BLaER1 treated with 17β-estradiol and CSF1 and Interleukin-3, amounts not matched to agents 10 nM and 100 nM (cell line): ENCODE data around the gene SMKR1.

Experiments
- H3K27ac ChIP-seq, 11 experiments: shearing (Covaris generic); formaldehyde crosslinking; 2 replicates each; pipeline ENCODE4 v1.8.1; 2022
- H3K27me3 ChIP-seq, 11 experiments: shearing (Covaris generic); formaldehyde crosslinking; 2 replicates each; pipeline ENCODE4 v1.8.1; 2022
- H3K36me3 ChIP-seq, 11 experiments: shearing (Covaris generic); formaldehyde crosslinking; 2 replicates each; pipeline ENCODE4 v1.8.1; 2022
- H3K4me1 ChIP-seq, 10 experiments: shearing (Covaris generic); formaldehyde crosslinking; 2 replicates each; pipeline ENCODE4 v1.8.1; 2022
- H3K4me2 ChIP-seq, 11 experiments: shearing (Covaris generic); formaldehyde crosslinking; 2 replicates each; pipeline ENCODE4 v1.8.1; 2022
- H3K4me3 ChIP-seq, 10 experiments: shearing (Covaris generic); formaldehyde crosslinking; 2 replicates each; pipeline ENCODE4 v1.8.1; 2022
- H3K9ac ChIP-seq, 11 experiments: shearing (Covaris generic); formaldehyde crosslinking; 2 replicates each; pipeline ENCODE4 v1.8.1; 2022
- H3K9me3 ChIP-seq, 11 experiments: shearing (Covaris generic); formaldehyde crosslinking; replicated peaks in 1 of 11; 2 replicates each; pipeline ENCODE4 v1.8.1; 2022
- H4K20me1 ChIP-seq, 11 experiments: shearing (Covaris generic); formaldehyde crosslinking; 2 replicates each; pipeline ENCODE4 v1.8.1; 2022
- Cebpa-rat ChIP-seq, 11 experiments: shearing (Covaris generic); IDR thresholded peaks; 2 replicates each; pipeline ENCODE4 v1.8.1; 2022

The SMKR1 gene

DNA sequence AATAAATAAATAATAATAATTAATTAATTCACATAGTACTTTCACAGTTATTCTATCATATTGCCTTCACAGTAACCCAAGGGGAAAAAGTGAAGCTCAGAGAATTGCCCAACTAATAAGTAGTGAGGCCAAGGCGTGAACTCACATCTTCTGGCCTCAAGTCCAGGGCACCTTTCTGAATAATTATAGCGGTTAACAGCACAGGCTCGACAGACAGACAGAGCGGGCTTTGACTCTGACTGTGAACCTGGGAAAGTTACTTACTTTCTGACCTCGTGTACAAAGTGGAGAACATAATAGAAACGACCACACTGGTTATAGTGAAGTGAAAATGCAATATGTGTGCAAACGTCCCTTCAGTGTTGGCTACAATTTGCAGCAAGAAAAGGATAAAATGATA lies 5.7 kb upstream of the SMKR1 start:
- no peaks in the 10 kb centered on the region for H3K36me3 ChIP-seq
- H3K27me3 ChIP-seq = no peaks in the 10 kb centered on the region
- peak overlapping the region in 1 of 11 experiments; percentile 43; a peak in 1 of 22 replicates for H3K27ac ChIP-seq
- no peaks in the 10 kb centered on the region for H4K20me1 ChIP-seq
- H3K4me2 ChIP-seq = peak overlapping the region in 2 of 11 experiments; percentile 57 to 73; a peak in 2 of 22 replicates
- no peak overlapping the region for H3K9ac ChIP-seq
- peaks cover 3 to 33% (median 17%) of the 10 kb centered on the region in 10 experiments for H3K4me1 ChIP-seq
- no peaks in the 10 kb centered on the region for H3K9me3 ChIP-seq
- no peak for TF ChIP-seq Cebpa-rat (IDR thresholded peaks at IDR 0.05)
- H3K4me3 ChIP-seq = no peak overlapping the region

GRCh38 chr7:129497156-129497555 lies 5.2 kb upstream of the SMKR1 start:
- Histone ChIP-seq H3K9ac (no peak overlapping the region), H3K4me1 (peaks cover 6 to 33% (median 20%) of the 10 kb centered on the region in 10 experiments)
- no peak for TF ChIP-seq Cebpa-rat (IDR thresholded peaks at IDR 0.05)

GRCh38 chr7:129498021-129498420 lies 4.3 kb upstream of the SMKR1 start:
- TF ChIP-seq Cebpa-rat (IDR thresholded peaks at IDR 0.05) = no peak
- no peaks in the 10 kb centered on the region for H3K9me3 ChIP-seq
- peaks cover 0 to 8% (median 0%) of the 10 kb centered on the region in 11 experiments; a peak in 8 of 22 replicates for H3K27me3 ChIP-seq
- peaks cover 12 to 34% (median 25%) of the 10 kb centered on the region in 10 experiments for H3K4me1 ChIP-seq
- no peaks in the 10 kb centered on the region for H3K36me3 ChIP-seq
- H3K4me3 ChIP-seq = no peak overlapping the region
- H3K27ac ChIP-seq = no peak overlapping the region
- H4K20me1 ChIP-seq = no peaks in the 10 kb centered on the region
- no peak overlapping the region for H3K9ac ChIP-seq
- no peak overlapping the region for H3K4me2 ChIP-seq

More at GRCh38 chr7:129497156-129497555, 5.2 kb upstream of the SMKR1 start:
- Histone ChIP-seq H3K4me2 (no peak overlapping the region), H3K9me3 (no peaks in the 10 kb centered on the region), H3K27me3 (no peaks in the 10 kb centered on the region), H3K27ac (no peak overlapping the region), H3K36me3 (no peaks in the 10 kb centered on the region), H3K4me3 (no peak overlapping the region), H4K20me1 (no peaks in the 10 kb centered on the region)

DNA sequence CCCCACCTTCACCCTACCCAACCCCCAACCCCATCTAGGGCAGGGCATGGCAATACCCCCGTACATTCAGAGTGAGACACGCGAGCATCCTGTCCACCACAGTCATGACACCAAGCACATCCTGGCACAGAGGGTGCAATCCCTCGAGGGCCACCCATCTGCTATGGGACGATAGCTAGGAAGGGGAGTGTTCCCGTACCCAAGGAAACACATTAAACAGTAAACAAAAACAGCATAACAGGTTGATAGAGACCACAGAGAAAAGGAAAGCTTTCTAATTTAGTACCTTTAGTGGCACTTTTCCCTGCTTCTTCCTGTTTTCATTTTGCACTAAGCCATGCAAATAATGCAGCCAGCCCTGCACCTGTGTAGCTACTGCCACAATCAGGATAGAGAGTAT lies 2.3 kb upstream of the SMKR1 start:
- H4K20me1 ChIP-seq = no peaks in the 10 kb centered on the region
- H3K9me3 ChIP-seq = no peaks in the 10 kb centered on the region
- no peaks in the 10 kb centered on the region for H3K36me3 ChIP-seq
- H3K4me3 ChIP-seq = no peak overlapping the region
- peak overlapping the region in 5 of 11 experiments; percentile 3 to 98 (median 21); a peak in 7 of 22 replicates for H3K4me2 ChIP-seq
- TF ChIP-seq Cebpa-rat (IDR thresholded peaks at IDR 0.05) = no peak
- peaks cover 14 to 32% (median 26%) of the 10 kb centered on the region in 10 experiments for H3K4me1 ChIP-seq
- H3K27ac ChIP-seq = no peak overlapping the region
- no peak overlapping the region for H3K9ac ChIP-seq
- peaks cover 0 to 15% (median 0%) of the 10 kb centered on the region in 11 experiments; a peak in 8 of 22 replicates for H3K27me3 ChIP-seq

DNA sequence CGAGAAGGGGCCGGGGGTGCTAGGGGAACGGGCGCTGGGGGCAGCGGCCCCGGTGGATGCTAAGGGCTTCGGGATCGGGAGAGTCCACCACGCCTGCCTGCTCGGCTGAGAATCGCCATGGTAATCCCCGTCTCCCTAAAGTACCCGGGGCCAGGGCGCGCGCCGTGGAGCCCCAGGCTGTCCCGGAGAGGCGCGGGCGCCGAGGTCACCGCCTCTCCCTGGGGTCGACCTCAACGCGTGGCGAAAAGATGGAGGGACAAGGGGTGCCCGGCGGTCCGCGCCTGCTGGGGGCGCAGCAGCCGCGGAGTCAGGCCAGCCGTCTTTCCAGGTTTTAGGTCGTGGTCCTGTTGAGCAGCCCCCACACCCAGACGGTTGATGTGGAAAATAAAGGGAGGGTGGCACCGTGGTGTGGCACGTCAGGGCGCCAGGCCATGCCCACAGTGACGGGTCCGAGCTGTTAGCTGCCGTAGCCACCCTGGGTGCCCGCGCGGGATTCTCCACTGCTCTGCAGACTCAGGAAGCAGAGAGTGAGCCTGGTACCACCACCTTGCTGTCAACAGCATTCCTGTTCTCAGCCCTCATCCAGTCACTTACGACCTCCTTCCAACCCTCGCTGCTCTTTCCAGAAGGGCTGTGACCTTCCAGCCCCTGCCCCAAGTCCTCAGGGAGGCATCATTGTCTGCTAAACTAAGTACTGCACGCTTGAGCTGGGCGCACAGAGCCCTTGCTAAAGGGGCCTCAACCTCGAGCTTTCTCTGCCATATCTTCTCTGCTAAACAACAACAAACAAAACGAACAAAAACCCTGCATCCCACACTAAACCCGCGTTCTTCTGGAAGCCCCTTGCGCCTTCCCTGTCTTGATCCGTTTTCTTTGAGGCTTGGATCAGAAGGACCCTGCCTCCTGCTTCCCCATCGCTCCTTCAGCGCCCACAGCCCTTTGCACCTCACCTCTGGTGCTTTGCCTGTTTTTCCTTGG lies 666 bp downstream of the SMKR1 start:
- peak overlapping the region; percentile 55 to 82 (median 68) for H3K4me3 ChIP-seq
- no peaks in the 10 kb centered on the region for H3K9me3 ChIP-seq
- H3K27me3 ChIP-seq = peaks cover 0 to 15% (median 0%) of the 10 kb centered on the region in 11 experiments; a peak in 8 of 22 replicates
- no peak for TF ChIP-seq Cebpa-rat (IDR thresholded peaks at IDR 0.05)
- no peaks in the 10 kb centered on the region for H3K36me3 ChIP-seq
- H3K4me2 ChIP-seq = peak overlapping the region; percentile 93 to 99 (median 98)
- peaks cover 0 to 32% (median 22%) of the 10 kb centered on the region in 10 experiments; a peak in 17 of 20 replicates for H3K4me1 ChIP-seq
- peak overlapping the region in 10 of 11 experiments; percentile 5 to 55 (median 22); a peak in 12 of 22 replicates for H3K27ac ChIP-seq
- H4K20me1 ChIP-seq = no peaks in the 10 kb centered on the region
- peak overlapping the region; percentile 58 to 78 (median 71) for H3K9ac ChIP-seq

GRCh38 chr7:129503725-129504124 lies 1.4 kb downstream of the SMKR1 start:
- H3K36me3 ChIP-seq = no peaks in the 10 kb centered on the region
- H3K27ac ChIP-seq = no peak overlapping the region
- H4K20me1 ChIP-seq = no peaks in the 10 kb centered on the region
- no peak overlapping the region for H3K9ac ChIP-seq
- H3K4me3 ChIP-seq = no peak overlapping the region
- H3K4me1 ChIP-seq = peaks cover 0 to 32% (median 22%) of the 10 kb centered on the region in 10 experiments; a peak in 17 of 20 replicates
- no peak for TF ChIP-seq Cebpa-rat (IDR thresholded peaks at IDR 0.05)
- no peak overlapping the region for H3K4me2 ChIP-seq
- no peaks in the 10 kb centered on the region for H3K9me3 ChIP-seq
- H3K27me3 ChIP-seq = peaks cover 0 to 15% (median 0%) of the 10 kb centered on the region in 11 experiments; a peak in 8 of 22 replicates

DNA sequence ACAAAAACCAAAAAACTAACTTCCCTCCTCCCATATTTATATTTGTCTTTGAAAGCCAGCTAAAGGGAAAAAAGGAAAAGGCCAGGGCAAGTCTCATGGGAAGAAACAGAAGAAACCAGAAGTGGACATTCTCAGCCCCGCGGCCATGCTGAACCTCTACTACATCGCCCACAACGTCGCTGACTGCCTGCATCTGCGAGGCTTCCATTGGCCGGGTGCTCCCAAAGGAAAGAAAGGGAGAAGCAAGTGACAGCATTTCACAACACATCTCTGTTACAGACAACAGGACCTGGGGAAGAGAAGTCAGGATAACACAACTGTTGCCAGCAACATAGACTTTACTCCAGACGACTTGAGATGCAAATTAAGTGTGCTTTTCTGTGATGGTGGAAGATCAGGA lies 9.9 kb downstream of the SMKR1 start:
- H3K4me2 ChIP-seq = no peak overlapping the region
- no peak for TF ChIP-seq Cebpa-rat (IDR thresholded peaks at IDR 0.05)
- no peaks in the 10 kb centered on the region for H3K27me3 ChIP-seq
- H3K9ac ChIP-seq = no peak overlapping the region
- H3K9me3 ChIP-seq = no peaks in the 10 kb centered on the region
- no peaks in the 10 kb centered on the region for H4K20me1 ChIP-seq
- no peak overlapping the region for H3K27ac ChIP-seq
- no peaks in the 10 kb centered on the region for H3K4me1 ChIP-seq
- no peaks in the 10 kb centered on the region for H3K36me3 ChIP-seq
- H3K4me3 ChIP-seq = no peak overlapping the region

GRCh38 chr7:129513546-129513945 lies 11.2 kb downstream of the SMKR1 start:
- H3K36me3 ChIP-seq = no peaks in the 10 kb centered on the region
- TF ChIP-seq Cebpa-rat (IDR thresholded peaks at IDR 0.05) = no peak
- no peak overlapping the region for H3K9ac ChIP-seq
- no peaks in the 10 kb centered on the region for H3K27me3 ChIP-seq
- 0 out of 20 replicates have a peak, but pooled peaks cover 0 to 6% (median 0%) of the 10 kb centered on the region in 10 experiments for H3K4me1 ChIP-seq
- H3K4me2 ChIP-seq = no peak overlapping the region
- H3K27ac ChIP-seq = no peak overlapping the region
- H3K4me3 ChIP-seq = no peak overlapping the region
- H3K9me3 ChIP-seq = no peaks in the 10 kb centered on the region
- H4K20me1 ChIP-seq = no peaks in the 10 kb centered on the region

- Histone ChIP-seq H3K9ac (no peak overlapping the region), H3K9me3 (no peaks in the 10 kb centered on the region), H3K27me3 (no peaks in the 10 kb centered on the region), H4K20me1 (no peaks in the 10 kb centered on the region), H3K27ac (no peak overlapping the region), H3K4me3 (no peak overlapping the region), H3K36me3 (no peaks in the 10 kb centered on the region), H3K4me2 (no peak overlapping the region), H3K4me1 (0 out of 20 replicates have a peak, but pooled peaks cover 0 to 6% (median 0%) of the 10 kb centered on the region in 10 experiments)
- TF ChIP-seq Cebpa-rat (IDR thresholded peaks at IDR 0.05) = no peak
Observed at GRCh38 chr7:129514683-129515082, 12.4 kb downstream of the SMKR1 start.
